ENCODE data around the gene EPS8. TPM values are rescaled to one million over a fixed set of nuclear protein-coding genes. Genes with fewer than 3 reads are reported as not detected.
A peak's percentile ranks its signal among the peaks of the same experiment; 100 is the strongest.

EPS8 gene
- total RNA-seq, 1 donor = 192 TPM

- DNase-seq (ENCODE audit: low read depth) = peak; percentile 67
- H3K4me3 ChIP-seq (ENCODE audit: low read depth, low read length) = no peak overlapping the region
- TF ChIP-seq CTCF (IDR thresholded peaks at IDR 0.05; ENCODE audit: insufficient read depth, low read length) = no peak
These were observed 124.7 kb downstream of the EPS8 start for GRCh38 chr12:15664491-15664890.

GRCh38 chr12:15662983-15663659 lies 126.1 kb downstream of the EPS8 start:
- DNase-seq (ENCODE audit: low read depth) = peak; percentile 46
- no peak overlapping the region for H3K4me3 ChIP-seq (ENCODE audit: low read depth, low read length)
- TF ChIP-seq CTCF (IDR thresholded peaks at IDR 0.05; ENCODE audit: insufficient read depth, low read length) = no peak

DNA sequence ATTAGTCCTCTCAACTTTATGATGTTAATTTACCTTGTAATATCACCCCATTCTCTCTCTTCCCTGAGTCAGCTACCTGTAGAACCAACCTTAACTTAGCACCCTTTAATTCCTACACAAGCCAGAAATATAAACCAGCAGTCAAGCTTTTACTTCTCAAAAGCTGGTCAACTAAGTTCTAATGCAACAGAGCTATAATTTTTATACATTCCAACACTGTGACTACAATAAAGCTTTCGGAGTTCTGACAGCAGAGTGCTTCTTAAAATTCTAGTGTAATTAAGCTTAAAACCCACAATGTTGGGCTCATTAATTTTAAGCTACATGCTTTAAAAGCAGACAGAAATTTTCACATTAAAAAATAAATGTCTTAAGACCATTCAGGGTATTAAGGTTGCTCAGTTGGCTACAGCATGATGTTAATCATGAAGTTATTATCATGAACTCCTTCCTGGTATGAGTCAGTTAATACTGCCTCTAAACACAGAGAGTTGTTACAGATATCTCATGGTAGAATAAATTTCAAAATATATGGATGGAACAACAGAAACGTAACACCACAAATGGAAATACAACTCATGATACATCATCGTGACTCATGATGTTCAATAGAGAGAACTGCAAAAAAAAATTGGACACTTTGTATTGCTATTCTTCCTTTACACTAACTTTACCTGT lies 126.7 kb downstream of the EPS8 start:
- peak; percentile 90 for DNase-seq (ENCODE audit: low read depth)
- no peak overlapping the region for H3K4me3 ChIP-seq (ENCODE audit: low read depth, low read length)
- TF ChIP-seq CTCF (IDR thresholded peaks at IDR 0.05; ENCODE audit: insufficient read depth, low read length) = no peak

GRCh38 chr12:15651371-15651770 lies 137.8 kb downstream of the EPS8 start:
- DNase-seq (ENCODE audit: low read depth) = no peak
- H3K4me3 ChIP-seq (ENCODE audit: low read depth, low read length) = no peak overlapping the region
- no peak for TF ChIP-seq CTCF (IDR thresholded peaks at IDR 0.05; ENCODE audit: insufficient read depth, low read length)

DNA sequence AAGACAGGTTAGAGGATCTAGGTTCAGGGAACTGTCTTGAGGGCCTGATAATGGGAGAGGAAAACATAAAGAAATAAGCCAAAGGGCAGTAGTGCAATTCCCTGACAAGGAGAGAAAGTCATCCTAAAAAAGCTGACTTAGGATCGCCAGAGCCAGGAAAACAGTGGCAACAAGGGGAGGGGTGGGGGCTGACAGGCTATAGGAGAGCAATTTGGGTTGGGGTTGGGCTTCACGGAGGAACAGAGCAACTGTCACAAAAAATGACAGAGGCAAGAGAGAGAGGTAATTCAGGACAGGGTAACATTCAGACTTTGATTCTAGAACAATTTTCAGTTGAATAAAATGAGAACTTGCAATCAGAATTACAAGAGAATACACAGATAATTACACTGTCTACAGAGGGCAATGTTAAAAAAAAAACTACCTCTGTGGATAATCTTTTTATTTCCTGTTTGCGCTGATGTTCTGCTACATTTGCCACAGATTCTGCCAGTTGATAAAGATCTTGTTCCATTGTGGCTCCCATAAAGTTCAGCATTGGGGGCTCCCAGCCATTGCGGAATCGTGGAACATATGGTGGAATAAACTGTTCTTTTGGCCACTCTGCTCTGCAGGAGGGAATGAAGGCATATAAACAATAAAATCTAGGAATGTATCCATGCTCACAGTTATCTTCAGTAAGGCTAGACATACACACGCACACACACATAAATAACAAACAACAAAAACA lies 138.6 kb downstream of the EPS8 start:
- DNase-seq (ENCODE audit: low read depth) = no peak
- no peak overlapping the region for H3K4me3 ChIP-seq (ENCODE audit: low read depth, low read length)
- TF ChIP-seq CTCF (IDR thresholded peaks at IDR 0.05; ENCODE audit: insufficient read depth, low read length) = no peak

- no peak for TF ChIP-seq CTCF (IDR thresholded peaks at IDR 0.05; ENCODE audit: insufficient read depth, low read length)
- no peak overlapping the region for H3K4me3 ChIP-seq (ENCODE audit: low read depth, low read length)
- peak; percentile 33 for DNase-seq (ENCODE audit: low read depth)
These were observed 139.8 kb downstream of the EPS8 start for GRCh38 chr12:15649347-15649746.
